HuH-7 (cell line): ENCODE data around the gene CD209.

Source experiments
- DNase-seq: peaks from one replicate; pipeline ENCODE4 v3.0.0; 2011; ENCODE audit warnings: low spot score

The CD209 gene

GRCh38 chr19:7738023-7738422, 9.3 kb downstream of the CD209 start:
- no peak for DNase-seq

- no peak for DNase-seq
Observed at GRCh38 chr19:7737215-7737614, 10.1 kb downstream of the CD209 start.

- no peak for DNase-seq
Observed at GRCh38 chr19:7736148-7736547, 11.2 kb downstream of the CD209 start.

GRCh38 chr19:7734220-7735203, 12.8 kb downstream of the CD209 start:
- DNase-seq = peak; percentile 42

- DNase-seq = no peak
Observed at GRCh38 chr19:7733376-7733775, 14.0 kb downstream of the CD209 start.

GRCh38 chr19:7732045-7732444, 15.3 kb downstream of the CD209 start, which contains the start of gene CLEC4G:
CLEC4G (minus strand) TSS chr19:7732110; CDS start chr19:7732102, 8 bp downstream.
- DNase-seq = no peak

GRCh38 chr19:7731615-7732014, 15.7 kb downstream of the CD209 start:
- no peak for DNase-seq

GRCh38 chr19:7731218-7731595, 16.1 kb downstream of the CD209 start:
- DNase-seq = no peak

- DNase-seq = no peak
Observed at GRCh38 chr19:7730286-7731217, 16.8 kb downstream of the CD209 start.

GRCh38 chr19:7729831-7730285, 17.5 kb downstream of the CD209 start:
- no peak for DNase-seq

GRCh38 chr19:7729211-7729610, 18.1 kb downstream of the CD209 start:
- DNase-seq = no peak

- no peak for DNase-seq
Observed at GRCh38 chr19:7725791-7726190, 21.5 kb downstream of the CD209 start.

GRCh38 chr19:7722231-7722651, 25.1 kb downstream of the CD209 start:
- no peak for DNase-seq

GRCh38 chr19:7720351-7720750, 27.0 kb downstream of the CD209 start:
- DNase-seq = no peak

- DNase-seq = no peak
Observed at GRCh38 chr19:7718668-7719067, 28.7 kb downstream of the CD209 start.

- DNase-seq = no peak
Observed at GRCh38 chr19:7716762-7717161, 30.6 kb downstream of the CD209 start.

- no peak for DNase-seq
Observed at GRCh38 chr19:7715671-7716070, 31.7 kb downstream of the CD209 start.

- DNase-seq = no peak
Observed at GRCh38 chr19:7710616-7711015, 36.7 kb downstream of the CD209 start.

GRCh38 chr19:7709932-7710460, 37.3 kb downstream of the CD209 start:
- no peak for DNase-seq

GRCh38 chr19:7706955-7707456, 40.3 kb downstream of the CD209 start:
- DNase-seq = no peak

GRCh38 chr19:7706188-7706954, 41.0 kb downstream of the CD209 start:
- no peak for DNase-seq
